GM10847 (cell line): Measurements from ENCODE around the gene IRF2.

Experiments
- POLR2A ChIP-seq: IDR thresholded peaks from 2 replicates; pipeline ENCODE4 v1.6.1; 2011; ENCODE audit not compliant: insufficient read length; ENCODE audit errors: extremely low read depth

IRF2 gene

DNA sequence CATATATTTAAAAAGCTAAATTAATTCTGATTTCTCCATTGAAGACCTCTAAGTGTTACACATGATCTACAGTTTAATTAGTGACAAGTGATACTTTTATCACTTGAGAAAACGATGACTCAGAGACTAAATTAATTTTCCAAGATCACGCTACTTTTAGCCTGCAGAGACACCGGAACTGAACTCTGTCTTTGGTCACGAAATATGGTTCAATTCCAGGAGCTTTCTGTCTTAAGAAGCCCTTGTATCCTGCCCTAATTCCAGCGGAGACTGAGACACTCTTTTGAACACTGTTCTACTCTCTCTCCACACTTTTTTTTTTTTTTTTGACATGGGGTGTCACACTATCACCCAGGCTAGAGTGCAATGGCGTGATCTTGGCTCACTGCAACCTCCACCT, 63.6 kb downstream of the IRF2 start:
- no peak for TF ChIP-seq POLR2A

DNA sequence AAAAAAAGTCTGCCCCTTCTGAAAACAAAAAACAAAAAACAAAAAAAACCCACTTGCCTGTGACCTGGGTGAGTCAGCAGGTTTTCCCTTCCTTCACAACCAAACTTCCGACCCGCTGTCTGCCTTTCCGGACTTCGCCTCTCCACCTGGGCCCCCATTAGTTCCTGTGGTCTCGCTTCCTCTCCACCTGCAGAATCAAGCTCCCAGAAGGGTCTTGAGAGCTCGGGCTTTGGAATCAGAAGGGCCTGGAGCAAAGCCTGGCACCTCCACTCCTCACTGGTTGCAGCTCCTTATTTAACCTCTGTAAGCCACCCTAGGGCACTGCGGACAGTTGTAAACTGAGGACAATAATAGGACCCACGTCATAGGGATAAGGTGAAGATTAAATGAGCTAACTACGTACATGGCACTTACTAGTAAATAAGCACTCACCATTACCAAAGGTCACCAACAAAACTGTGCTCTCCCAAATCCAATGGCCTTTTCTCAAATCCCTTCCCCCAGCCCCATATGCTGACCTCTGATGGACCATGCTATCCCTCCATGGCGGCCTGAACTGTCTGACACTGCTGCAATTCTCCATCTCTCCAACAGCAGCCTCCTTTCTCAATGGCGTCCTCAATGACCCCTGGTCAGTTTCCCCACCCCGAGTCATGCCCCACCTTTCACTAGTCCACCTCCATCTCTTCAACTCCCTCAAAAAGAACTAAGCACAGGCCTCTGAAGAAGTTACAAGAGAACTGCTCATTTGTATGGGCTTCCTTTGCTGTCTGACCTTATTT, 64.2 kb downstream of the IRF2 start:
- no peak for TF ChIP-seq POLR2A

DNA sequence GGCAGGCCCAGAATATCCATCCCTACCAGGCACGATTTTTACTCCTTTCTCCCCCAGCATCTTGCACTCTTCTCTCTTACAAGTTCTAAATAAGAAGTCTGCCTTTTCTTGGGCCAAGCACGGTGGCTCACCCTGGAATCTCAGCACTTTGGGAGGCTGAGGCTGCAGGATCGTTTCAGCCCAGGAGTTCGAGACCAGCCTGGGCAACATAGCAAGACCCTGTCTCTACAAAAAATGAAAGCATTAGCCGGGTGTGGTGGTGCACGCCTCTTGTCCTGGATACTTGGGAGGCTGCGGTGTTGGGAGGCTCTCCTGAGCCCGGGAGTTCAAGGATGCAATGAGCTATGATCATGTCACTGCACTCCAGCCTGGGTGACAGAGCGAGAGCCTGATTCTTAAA, 64.8 kb downstream of the IRF2 start:
- TF ChIP-seq POLR2A, result no peak

DNA sequence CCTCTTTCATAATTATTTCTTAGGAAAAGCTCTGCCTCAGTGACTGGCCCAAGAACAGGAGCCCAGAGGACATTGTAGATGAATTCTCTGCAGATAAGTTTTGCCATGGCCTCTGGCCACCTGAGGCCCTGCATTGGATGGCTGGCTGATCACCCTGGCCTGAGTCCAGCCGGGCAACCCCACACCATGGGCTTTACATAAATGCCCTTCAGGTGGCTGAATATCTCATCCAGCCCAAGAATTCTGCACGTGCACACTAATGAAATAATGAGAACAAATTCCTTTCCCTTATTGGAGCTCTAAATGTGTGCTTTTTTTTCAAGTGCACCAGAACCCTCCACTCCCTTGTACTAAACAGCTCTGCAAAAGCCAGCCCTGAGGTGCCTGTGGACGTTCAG, 65.7 kb downstream of the IRF2 start:
- no peak for TF ChIP-seq POLR2A

DNA sequence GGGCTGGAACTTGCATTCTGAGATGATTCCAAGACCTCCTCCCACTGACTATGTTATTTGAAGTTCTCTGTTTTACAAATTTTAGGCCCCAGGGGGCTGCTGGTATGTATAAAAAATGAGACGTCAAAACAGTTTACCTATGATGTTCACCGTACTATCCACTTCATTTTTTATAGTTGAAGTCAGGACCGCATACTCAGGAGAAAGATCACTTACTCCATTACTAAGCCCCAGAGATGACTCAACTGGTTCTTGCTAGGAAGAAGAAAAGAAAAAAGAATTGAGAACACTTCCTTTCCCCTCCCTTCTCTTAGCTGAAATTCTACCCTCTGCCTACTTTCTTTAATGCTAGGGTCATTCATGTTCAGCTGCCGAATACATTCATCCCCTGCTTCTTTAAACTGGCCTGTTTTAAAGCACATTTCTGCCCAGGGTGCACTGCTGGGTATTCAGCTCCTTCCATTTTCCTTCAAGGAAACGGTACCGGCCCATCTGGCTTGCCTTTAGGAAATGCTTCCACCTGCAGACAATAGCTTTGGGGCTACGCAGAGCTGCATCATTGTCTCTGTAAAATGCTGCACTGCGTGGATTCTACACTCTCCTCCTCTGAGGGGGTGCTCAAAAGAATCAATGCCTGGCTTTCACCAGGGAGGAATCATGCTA, 66.2 kb downstream of the IRF2 start:
- TF ChIP-seq POLR2A, result no peak

DNA sequence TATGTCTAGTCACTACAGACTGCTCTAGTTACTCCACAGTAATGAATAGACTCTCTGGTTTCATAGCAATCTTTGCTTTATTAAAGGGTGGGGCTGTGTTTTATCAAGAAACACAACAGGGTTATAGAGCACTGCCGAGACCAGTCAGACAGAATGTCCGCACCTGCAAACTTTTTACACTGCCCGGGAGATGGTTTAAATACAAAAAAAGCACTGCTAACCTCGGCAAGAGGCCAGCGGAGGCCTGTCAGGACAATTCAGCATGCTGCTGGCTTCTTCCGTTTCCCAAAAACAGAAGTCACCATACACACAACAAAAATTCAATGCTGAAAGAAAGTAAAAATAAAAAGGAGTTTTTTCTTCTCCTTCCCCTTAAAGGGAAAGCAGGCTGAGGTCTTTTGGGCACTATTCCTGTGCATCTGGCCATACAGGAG, 67.4 kb downstream of the IRF2 start:
- TF ChIP-seq POLR2A, result no peak

DNA sequence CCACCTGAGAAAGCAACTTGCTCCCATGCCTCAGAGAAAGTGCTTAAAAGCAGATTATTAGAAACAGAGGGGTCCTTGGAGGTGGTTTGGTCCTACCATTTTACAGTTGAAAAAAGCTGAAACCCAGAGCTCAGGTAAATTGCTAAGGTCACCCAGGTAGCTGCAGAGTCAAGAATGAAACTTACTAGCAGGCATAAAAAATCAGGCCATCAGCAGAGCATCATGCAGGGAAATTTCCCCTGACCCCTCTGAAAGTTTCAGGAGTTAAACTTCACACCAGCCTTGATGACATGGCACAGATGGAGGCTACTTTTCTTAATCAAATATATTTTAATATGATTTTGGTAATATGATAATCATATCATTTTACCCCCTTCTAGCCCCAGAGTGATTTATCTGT, 70.3 kb downstream of the IRF2 start:
- TF ChIP-seq POLR2A, result no peak

DNA sequence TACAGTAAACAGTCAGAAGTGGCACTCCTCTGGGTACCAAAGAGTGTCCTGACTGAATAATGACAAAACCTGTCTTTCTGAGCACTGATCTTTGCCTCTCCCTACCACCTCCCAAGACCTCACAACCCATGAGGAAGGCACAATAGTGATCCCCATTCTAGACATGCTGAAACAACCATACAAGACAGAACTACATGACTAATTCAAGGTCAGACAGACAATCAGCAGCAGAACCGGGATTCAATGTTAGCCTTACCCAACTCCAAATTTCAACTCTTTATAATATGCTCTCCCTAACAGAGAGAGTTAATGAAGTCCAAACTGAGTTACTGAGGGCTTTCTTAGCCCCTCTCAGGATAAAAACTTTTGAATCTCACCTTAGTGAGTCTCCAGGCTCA, 71.0 kb downstream of the IRF2 start:
- TF ChIP-seq POLR2A, result no peak

DNA sequence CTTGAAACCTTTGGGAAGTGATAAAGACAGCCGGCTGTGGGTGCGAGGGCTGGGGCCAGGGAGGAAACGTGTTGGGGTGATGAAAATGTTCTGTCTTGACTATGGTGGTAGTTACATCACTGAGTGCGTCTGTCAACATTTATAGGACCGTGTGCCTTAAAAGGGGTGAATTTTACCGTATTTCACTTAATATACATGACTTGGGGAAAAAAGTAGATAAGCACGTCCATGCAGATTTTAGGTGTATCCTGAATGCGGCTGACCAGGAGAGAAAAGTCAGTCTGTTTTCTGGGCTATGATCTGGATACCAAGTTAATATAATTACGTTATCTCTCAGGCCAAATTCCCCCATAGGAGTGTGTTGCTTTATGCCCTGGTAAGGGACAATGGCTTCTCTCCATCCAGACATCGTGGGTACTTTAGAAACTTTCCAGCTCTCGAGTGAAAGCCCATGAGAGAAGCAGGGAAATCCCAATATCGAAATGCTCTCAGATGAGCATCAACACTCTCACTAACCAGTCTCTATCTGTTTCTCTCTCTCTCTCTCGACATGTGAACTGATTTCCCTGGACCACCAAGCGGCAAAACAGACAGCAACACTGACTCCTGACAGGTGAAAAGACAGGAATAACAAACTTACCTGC, 71.5 kb downstream of the IRF2 start:
- TF ChIP-seq POLR2A, result no peak

DNA sequence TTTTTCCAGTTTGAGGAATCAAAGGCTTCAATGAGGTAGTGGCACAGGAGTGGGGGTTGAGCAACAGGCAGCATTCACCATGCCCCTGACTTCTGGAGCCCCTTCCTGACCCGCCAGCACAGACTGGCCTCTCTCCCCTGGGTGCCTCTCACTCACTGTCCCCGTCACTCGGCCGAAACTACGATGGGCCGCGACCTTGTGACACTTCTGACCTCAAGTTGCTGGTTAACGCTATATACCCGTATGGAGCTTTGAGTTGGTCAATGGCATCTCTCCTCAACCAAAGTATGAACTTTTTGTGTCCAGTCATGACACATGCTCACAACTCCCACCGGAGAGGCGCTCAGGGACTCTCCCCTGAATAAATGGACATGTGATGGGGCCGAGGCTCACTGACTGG, 72.1 kb downstream of the IRF2 start:
- no peak for TF ChIP-seq POLR2A

DNA sequence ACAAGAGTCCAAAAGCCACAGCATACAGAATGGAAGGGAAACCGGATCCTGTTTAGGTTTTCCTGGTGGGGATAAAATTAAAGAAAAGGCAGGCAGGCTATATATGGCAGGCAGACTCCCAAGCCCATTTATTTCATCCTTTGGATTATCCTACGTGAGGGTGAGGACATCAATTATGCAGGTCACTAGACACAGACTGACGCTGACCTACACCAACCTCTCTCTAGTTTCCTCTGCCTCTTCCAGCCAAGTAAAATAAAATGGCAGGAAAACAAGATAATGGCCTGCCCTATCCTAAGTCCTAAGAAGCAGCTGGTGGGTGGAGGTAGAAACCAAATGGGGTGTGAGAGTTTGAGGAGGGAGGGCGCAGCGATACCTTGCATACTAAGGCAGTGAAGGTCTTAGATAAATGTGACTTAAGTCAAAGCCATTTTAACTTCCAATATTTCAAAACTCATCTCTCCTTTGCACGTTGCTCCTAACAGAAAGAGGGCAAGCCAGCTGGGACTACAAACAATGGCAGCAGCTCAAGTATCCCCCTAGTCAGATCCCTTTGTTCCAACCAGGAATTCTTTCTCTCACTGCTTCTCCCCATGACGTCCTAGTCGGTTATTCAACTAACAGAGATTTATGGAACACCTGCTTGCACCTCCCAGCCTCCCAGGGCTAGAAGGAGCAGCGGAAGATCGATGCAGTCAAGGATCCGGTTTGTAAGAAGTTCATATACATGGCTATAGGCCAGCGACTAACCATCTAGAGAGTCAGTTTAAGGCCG, 72.8 kb downstream of the IRF2 start:
- no peak for TF ChIP-seq POLR2A

DNA sequence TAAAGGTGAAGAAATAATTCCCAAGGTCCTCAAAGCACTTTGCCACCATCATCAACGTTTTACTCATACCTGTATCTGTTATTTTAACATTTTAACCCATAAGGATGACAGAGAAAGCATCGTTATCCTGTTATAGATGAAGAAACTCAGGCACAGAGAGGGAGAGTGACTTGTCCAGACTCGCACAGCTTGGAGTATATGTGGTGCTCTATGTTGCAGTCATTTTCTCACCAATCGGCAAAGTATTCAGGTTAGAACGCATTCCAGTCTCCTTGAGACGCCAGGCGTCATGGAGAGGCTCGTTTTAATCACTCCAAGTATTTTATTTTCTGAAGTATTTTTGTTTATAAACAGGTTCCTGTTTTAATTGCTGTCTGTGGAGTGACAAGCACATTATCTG, 73.5 kb downstream of the IRF2 start:
- no peak for TF ChIP-seq POLR2A

DNA sequence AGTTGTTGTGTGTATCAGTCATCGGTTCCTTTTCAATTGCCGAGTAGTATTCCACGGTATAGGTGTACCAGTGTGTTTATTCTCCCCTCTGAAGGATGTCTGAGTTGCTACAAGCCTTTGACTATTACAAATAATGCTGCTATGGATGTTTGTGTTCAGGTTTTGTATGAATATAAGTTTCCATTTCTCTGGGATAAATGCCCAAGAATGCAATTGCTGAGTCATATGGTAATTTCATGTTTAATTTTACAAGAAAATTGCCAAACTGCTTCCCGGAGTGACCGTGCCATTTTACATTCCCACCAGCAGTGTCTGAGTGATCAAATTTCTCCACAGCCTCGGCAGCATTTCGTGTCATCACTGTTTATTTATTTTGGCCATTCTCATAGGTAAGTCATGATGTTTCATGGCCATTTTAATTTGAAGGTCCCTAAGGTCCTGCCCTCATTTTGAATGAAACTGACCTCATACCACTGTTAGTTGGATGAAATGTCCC, 73.9 kb downstream of the IRF2 start:
- TF ChIP-seq POLR2A, result no peak

DNA sequence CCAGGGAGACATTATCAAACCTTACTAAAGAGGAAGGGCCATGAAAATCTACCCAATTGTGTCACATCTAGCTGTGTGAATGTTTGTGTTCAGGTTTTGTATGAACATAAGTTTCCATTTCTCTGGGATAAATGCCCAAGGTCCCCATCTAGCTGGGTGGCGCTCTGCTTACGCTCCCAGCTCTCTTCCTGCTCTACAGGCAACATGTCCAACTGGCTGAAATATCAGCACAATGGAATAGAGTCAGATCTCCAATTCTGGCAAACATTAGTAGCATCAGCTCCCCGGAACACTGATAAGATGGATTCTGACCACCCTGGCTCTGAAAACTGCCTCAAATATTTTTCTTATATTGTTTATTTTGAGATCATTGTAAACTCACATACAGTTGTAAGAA, 74.8 kb downstream of the IRF2 start:
- no peak for TF ChIP-seq POLR2A

DNA sequence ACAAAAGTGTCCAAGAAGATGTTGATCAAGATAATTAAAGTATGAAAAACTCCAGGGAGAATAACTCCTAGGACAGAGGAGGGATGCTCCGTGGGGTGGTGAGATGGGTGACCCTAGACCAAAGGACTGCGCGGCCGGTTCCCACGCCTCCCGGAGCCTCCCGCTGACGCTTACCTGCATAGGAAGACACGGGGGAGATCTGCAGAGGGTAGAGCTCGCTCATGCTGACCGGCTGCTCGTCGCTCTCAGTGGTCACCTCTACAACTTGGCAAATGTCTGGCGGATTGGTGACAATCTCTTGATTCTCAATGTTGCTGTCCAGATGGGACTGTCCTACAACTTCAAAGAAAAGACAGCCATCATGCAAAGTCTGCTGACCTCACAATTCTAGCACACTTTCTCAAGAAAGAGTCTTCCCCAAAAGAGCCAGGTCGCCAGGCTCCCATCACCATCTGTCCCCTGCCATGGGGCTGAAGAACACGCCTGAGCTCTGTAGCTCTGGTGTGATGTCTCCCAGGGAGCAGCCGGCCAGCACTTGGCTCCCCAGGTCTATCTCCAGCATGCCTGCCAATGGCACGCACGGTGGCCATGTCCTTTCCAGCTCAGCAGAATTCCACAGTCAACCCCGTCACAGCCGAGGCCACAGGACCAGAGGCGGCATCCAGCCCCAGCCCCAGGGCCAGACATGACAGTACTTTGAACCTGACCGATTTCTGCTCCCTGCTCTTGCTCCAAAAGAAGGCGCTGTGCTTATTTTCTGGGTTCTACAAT, 75.4 kb downstream of the IRF2 start:
- no peak for TF ChIP-seq POLR2A
